ENCODE measurements around the gene SCD5. TPM values are rescaled to one million over a fixed set of nuclear protein-coding genes. Genes with fewer than 3 reads are reported as not detected.
A peak's percentile ranks its signal among the peaks of the same experiment; 100 is the strongest.

The SCD5 gene
- total and polyA plus RNA-seq, 2 of the 13 experiments (the other 11 are each of a cell fraction or from before 2014, with no cell fraction given), result not detected

DNA sequence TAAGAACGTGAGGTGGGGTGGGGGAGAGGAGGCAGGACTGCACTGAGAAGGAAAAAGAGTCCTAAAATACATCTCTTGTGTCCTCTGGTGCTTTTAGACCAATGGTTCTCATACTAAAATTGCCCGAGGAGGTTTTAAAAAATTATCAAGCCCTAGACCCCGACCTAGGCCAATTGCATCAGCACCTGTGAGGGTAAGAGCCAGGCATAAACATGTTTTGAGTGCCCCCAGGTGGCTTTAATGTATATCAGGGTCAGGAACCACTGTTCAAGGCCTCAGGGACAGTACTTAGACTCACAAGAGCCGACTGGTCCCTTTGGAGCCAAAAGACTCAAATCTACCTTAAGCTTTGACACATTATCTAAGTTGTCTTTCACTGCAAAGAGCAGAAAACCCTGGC, 199.3 kb downstream of the SCD5 start (continued):
- TF ChIP-seq, protein P1, sequence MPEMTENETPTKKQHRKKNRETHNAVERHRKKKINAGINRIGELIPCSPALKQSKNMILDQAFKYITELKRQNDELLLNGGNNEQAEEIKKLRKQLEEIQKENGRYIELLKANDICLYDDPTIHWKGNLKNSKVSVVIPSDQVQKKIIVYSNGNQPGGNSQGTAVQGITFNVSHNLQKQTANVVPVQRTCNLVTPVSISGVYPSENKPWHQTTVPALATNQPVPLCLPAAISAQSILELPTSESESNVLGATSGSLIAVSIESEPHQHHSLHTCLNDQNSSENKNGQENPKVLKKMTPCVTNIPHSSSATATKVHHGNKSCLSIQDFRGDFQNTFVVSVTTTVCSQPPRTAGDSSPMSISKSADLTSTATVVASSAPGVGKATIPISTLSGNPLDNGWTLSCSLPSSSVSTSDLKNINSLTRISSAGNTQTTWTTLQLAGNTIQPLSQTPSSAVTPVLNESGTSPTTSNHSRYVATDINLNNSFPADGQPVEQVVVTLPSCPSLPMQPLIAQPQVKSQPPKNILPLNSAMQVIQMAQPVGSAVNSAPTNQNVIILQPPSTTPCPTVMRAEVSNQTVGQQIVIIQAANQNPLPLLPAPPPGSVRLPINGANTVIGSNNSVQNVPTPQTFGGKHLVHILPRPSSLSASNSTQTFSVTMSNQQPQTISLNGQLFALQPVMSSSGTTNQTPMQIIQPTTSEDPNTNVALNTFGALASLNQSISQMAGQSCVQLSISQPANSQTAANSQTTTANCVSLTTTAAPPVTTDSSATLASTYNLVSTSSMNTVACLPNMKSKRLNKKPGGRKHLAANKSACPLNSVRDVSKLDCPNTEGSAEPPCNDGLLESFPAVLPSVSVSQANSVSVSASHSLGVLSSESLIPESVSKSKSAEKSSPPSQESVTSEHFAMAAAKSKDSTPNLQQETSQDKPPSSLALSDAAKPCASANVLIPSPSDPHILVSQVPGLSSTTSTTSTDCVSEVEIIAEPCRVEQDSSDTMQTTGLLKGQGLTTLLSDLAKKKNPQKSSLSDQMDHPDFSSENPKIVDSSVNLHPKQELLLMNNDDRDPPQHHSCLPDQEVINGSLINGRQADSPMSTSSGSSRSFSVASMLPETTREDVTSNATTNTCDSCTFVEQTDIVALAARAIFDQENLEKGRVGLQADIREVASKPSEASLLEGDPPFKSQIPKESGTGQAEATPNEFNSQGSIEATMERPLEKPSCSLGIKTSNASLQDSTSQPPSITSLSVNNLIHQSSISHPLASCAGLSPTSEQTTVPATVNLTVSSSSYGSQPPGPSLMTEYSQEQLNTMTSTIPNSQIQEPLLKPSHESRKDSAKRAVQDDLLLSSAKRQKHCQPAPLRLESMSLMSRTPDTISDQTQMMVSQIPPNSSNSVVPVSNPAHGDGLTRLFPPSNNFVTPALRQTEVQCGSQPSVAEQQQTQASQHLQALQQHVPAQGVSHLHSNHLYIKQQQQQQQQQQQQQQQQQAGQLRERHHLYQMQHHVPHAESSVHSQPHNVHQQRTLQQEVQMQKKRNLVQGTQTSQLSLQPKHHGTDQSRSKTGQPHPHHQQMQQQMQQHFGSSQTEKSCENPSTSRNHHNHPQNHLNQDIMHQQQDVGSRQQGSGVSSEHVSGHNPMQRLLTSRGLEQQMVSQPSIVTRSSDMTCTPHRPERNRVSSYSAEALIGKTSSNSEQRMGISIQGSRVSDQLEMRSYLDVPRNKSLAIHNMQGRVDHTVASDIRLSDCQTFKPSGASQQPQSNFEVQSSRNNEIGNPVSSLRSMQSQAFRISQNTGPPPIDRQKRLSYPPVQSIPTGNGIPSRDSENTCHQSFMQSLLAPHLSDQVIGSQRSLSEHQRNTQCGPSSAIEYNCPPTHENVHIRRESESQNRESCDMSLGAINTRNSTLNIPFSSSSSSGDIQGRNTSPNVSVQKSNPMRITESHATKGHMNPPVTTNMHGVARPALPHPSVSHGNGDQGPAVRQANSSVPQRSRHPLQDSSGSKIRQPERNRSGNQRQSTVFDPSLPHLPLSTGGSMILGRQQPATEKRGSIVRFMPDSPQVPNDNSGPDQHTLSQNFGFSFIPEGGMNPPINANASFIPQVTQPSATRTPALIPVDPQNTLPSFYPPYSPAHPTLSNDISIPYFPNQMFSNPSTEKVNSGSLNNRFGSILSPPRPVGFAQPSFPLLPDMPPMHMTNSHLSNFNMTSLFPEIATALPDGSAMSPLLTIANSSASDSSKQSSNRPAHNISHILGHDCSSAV (CRISPR knock-in tag; IDR thresholded peaks at IDR 0.05; ENCODE audit: borderline replicate concordance), result no peak
- TF ChIP-seq NFE2L1 (CRISPR knock-in tag; IDR thresholded peaks at IDR 0.05; ENCODE audit: borderline replicate concordance) (no peak), ZNF678 (CRISPR knock-in tag; IDR thresholded peaks at IDR 0.05) (no peak), ZNF768 (CRISPR knock-in tag; IDR thresholded peaks at IDR 0.05) (no peak), KMT2A (CRISPR knock-in tag; IDR thresholded peaks at IDR 0.05) (no peak), RAD21 (CRISPR knock-in tag; IDR thresholded peaks at IDR 0.05) (peak; percentile 58), ZNF639 (CRISPR knock-in tag; conservative IDR thresholded peaks at IDR 0.05) (no peak), STAG1 (CRISPR knock-in tag; IDR thresholded peaks at IDR 0.05) (peak; percentile 80), JDP2 (CRISPR knock-in tag; IDR thresholded peaks at IDR 0.05; ENCODE audit: borderline replicate concordance) (no peak), ZNF143 (CRISPR knock-in tag; IDR thresholded peaks at IDR 0.05) (no peak), CBX5 (CRISPR knock-in tag; IDR thresholded peaks at IDR 0.05; ENCODE audit: borderline replicate concordance) (no peak), PCBP1 (IDR thresholded peaks at IDR 0.05; ENCODE audit: borderline replicate concordance, low read depth, low read length) (no peak)
- TF ChIP-seq, protein P2, sequence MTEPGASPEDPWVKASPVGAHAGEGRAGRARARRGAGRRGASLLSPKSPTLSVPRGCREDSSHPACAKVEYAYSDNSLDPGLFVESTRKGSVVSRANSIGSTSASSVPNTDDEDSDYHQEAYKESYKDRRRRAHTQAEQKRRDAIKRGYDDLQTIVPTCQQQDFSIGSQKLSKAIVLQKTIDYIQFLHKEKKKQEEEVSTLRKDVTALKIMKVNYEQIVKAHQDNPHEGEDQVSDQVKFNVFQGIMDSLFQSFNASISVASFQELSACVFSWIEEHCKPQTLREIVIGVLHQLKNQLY (CRISPR knock-in tag; IDR thresholded peaks at IDR 0.05), result no peak
- TF ChIP-seq, protein P3, sequence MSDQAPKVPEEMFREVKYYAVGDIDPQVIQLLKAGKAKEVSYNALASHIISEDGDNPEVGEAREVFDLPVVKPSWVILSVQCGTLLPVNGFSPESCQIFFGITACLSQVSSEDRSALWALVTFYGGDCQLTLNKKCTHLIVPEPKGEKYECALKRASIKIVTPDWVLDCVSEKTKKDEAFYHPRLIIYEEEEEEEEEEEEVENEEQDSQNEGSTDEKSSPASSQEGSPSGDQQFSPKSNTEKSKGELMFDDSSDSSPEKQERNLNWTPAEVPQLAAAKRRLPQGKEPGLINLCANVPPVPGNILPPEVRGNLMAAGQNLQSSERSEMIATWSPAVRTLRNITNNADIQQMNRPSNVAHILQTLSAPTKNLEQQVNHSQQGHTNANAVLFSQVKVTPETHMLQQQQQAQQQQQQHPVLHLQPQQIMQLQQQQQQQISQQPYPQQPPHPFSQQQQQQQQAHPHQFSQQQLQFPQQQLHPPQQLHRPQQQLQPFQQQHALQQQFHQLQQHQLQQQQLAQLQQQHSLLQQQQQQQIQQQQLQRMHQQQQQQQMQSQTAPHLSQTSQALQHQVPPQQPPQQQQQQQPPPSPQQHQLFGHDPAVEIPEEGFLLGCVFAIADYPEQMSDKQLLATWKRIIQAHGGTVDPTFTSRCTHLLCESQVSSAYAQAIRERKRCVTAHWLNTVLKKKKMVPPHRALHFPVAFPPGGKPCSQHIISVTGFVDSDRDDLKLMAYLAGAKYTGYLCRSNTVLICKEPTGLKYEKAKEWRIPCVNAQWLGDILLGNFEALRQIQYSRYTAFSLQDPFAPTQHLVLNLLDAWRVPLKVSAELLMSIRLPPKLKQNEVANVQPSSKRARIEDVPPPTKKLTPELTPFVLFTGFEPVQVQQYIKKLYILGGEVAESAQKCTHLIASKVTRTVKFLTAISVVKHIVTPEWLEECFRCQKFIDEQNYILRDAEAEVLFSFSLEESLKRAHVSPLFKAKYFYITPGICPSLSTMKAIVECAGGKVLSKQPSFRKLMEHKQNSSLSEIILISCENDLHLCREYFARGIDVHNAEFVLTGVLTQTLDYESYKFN (CRISPR knock-in tag; conservative IDR thresholded peaks at IDR 0.05), result no peak
- TF ChIP-seq, protein P4, sequence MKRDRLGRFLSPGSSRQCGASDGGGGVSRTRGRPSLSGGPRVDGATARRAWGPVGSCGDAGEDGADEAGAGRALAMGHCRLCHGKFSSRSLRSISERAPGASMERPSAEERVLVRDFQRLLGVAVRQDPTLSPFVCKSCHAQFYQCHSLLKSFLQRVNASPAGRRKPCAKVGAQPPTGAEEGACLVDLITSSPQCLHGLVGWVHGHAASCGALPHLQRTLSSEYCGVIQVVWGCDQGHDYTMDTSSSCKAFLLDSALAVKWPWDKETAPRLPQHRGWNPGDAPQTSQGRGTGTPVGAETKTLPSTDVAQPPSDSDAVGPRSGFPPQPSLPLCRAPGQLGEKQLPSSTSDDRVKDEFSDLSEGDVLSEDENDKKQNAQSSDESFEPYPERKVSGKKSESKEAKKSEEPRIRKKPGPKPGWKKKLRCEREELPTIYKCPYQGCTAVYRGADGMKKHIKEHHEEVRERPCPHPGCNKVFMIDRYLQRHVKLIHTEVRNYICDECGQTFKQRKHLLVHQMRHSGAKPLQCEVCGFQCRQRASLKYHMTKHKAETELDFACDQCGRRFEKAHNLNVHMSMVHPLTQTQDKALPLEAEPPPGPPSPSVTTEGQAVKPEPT (CRISPR knock-in tag; IDR thresholded peaks at IDR 0.05; ENCODE audit: low read depth), result no peak
